ENCODE measurements around the gene UGGT2.

The UGGT2 gene

GRCh38 chr13:96003304-96003703, 49.9 kb downstream of the UGGT2 start:
- peak; percentile 15 for TF ChIP-seq CTCF (IDR thresholded peaks at IDR 0.05; ENCODE audit: low read depth, low read length, poor library complexity, severe bottlenecking)
- no peak for TF ChIP-seq EZH2phosphoT487 (IDR thresholded peaks at IDR 0.05; ENCODE audit: borderline replicate concordance, low read length)
- Histone ChIP-seq H3K4me3 (ENCODE audit: low read length) (no peak overlapping the region), H3K27ac (ENCODE audit: low read depth, low read length) (no peak overlapping the region), H3K36me3 (ENCODE audit: control insufficient read depth, low read length) (peaks cover 6% of the 10 kb centered on the region), H4K20me1 (ENCODE audit: control insufficient read depth, insufficient read depth, low read depth, low read length) (no peaks in the 10 kb centered on the region), H3F3A (ENCODE audit: control insufficient read depth, insufficient read depth) (no peaks in the 10 kb centered on the region), H3K4me2 (ENCODE audit: low read length) (no peak overlapping the region), H3K27me3 (ENCODE audit: control insufficient read depth, low read length) (no peaks in the 10 kb centered on the region), H3K9me3 (ENCODE audit: control insufficient read depth, insufficient read depth, low read length) (no peaks in the 10 kb centered on the region; the same call in 1 of the 2 replicates), H3K79me2 (ENCODE audit: control insufficient read depth, low read length) (no peaks in the 10 kb centered on the region), H3K9me2 (replicated peaks; ENCODE audit: control insufficient read depth, low read length) (no peaks in the 10 kb centered on the region), H3K4me1 (ENCODE audit: control insufficient read depth, low read length) (no peaks in the 10 kb centered on the region)

- no peaks in the 10 kb centered on the region for H3K4me1 ChIP-seq (ENCODE audit: control insufficient read depth, low read length)
These were observed 50.7 kb downstream of the UGGT2 start for GRCh38 chr13:96002322-96003131.

GRCh38 chr13:96000069-96000468, 53.1 kb downstream of the UGGT2 start:
- H3K9me3 ChIP-seq (ENCODE audit: control insufficient read depth, insufficient read depth, low read length): no peaks in the 10 kb centered on the region
- H4K20me1 ChIP-seq (ENCODE audit: control insufficient read depth, insufficient read depth, low read depth, low read length): no peaks in the 10 kb centered on the region
- H3K27ac ChIP-seq (ENCODE audit: low read depth, low read length): no peak overlapping the region
- peaks cover 5% of the 10 kb centered on the region; the same call in 1 of the 2 replicates for H3K36me3 ChIP-seq (ENCODE audit: control insufficient read depth, low read length)
- no peaks in the 10 kb centered on the region for H3K9me2 ChIP-seq (replicated peaks; ENCODE audit: control insufficient read depth, low read length)
- H3K79me2 ChIP-seq (ENCODE audit: control insufficient read depth, low read length): no peaks in the 10 kb centered on the region
- no peak overlapping the region for H3K4me2 ChIP-seq (ENCODE audit: low read length)
- H3K4me1 ChIP-seq (ENCODE audit: control insufficient read depth, low read length): no peaks in the 10 kb centered on the region
- H3K4me3 ChIP-seq (ENCODE audit: low read length): no peak overlapping the region
- no peak for TF ChIP-seq CTCF (IDR thresholded peaks at IDR 0.05; ENCODE audit: low read depth, low read length, poor library complexity, severe bottlenecking)
- TF ChIP-seq EZH2phosphoT487 (IDR thresholded peaks at IDR 0.05; ENCODE audit: borderline replicate concordance, low read length): no peak
- H3F3A ChIP-seq (ENCODE audit: control insufficient read depth, insufficient read depth): no peaks in the 10 kb centered on the region
- H3K27me3 ChIP-seq (ENCODE audit: control insufficient read depth, low read length): no peaks in the 10 kb centered on the region

More at GRCh38 chr13:96002322-96003131, 50.7 kb downstream of the UGGT2 start:
- H3K27ac ChIP-seq (ENCODE audit: low read depth, low read length): no peak overlapping the region
- H3K27me3 ChIP-seq (ENCODE audit: control insufficient read depth, low read length): no peaks in the 10 kb centered on the region
- no peak for TF ChIP-seq CTCF (IDR thresholded peaks at IDR 0.05; ENCODE audit: low read depth, low read length, poor library complexity, severe bottlenecking)
- H3K36me3 ChIP-seq (ENCODE audit: control insufficient read depth, low read length): no peaks in the 10 kb centered on the region; the same call in 1 of the 2 replicates
- H3K9me2 ChIP-seq (replicated peaks; ENCODE audit: control insufficient read depth, low read length): no peaks in the 10 kb centered on the region
- no peaks in the 10 kb centered on the region for H3K79me2 ChIP-seq (ENCODE audit: control insufficient read depth, low read length)
- no peaks in the 10 kb centered on the region for H4K20me1 ChIP-seq (ENCODE audit: control insufficient read depth, insufficient read depth, low read depth, low read length)
- no peak overlapping the region for H3K4me2 ChIP-seq (ENCODE audit: low read length)
- H3K4me3 ChIP-seq (ENCODE audit: low read length): no peak overlapping the region
- H3K9me3 ChIP-seq (ENCODE audit: control insufficient read depth, insufficient read depth, low read length): no peaks in the 10 kb centered on the region
- H3F3A ChIP-seq (ENCODE audit: control insufficient read depth, insufficient read depth): no peaks in the 10 kb centered on the region

All from DOHH2 (cell line).